ENCODE results near the gene TWSG1. TPM values are rescaled to one million over a fixed set of nuclear protein-coding genes. Genes with fewer than 3 reads are reported as not detected.

The TWSG1 gene
- polyA plus RNA-seq, 3 donors, result 1.6 to 5.5 (median 3.9) TPM

GRCh38 chr18:9362869-9363268 is 28.3 kb downstream of the TWSG1 start:
- no peak overlapping the region for H3K27ac ChIP-seq (ENCODE audit: low read depth in 1 of 2, low read length in 2 of 2)
- no peaks in the 10 kb centered on the region for H3K36me3 ChIP-seq (replicated peaks in 1 of 2; ENCODE audit: control insufficient read depth in 1 of 2, insufficient read depth in 2 of 2, low read length in 2 of 2)
- H3K4me3 ChIP-seq (replicated peaks in 1 of 3; ENCODE audit: low read depth in 2 of 3, low read length in 3 of 3), result no peak overlapping the region
- H3K9ac ChIP-seq (ENCODE audit: insufficient read depth, low read length, poor library complexity, severe bottlenecking), result no peak overlapping the region
- no peak overlapping the region for H3K4me3 Mint-ChIP-seq
- WGBS (ENCODE audit: insufficient coverage), result 100% methylated on average over 1 of the region's 1 CpG
- no peaks in the 10 kb centered on the region for H3K4me1 ChIP-seq (ENCODE audit: control insufficient read depth in 1 of 2, insufficient read depth in 2 of 2, low read length in 2 of 2)
- no peaks in the 10 kb centered on the region for H4K20me1 ChIP-seq (ENCODE audit: insufficient read depth, low read length)
- H3K9me3 ChIP-seq (replicated peaks in 1 of 2; ENCODE audit: control insufficient read depth in 1 of 2, insufficient read depth in 1 of 2, low read length in 2 of 2), result no peaks in the 10 kb centered on the region
- no peaks in the 10 kb centered on the region for H3K9me3 Mint-ChIP-seq
- no peak overlapping the region for H2AFZ ChIP-seq (ENCODE audit: insufficient read depth, low read depth, low read length, poor library complexity, severe bottlenecking)
- peaks cover 0 to 5% (median 0%) of the 10 kb centered on the region in 3 donors for H3K27me3 Mint-ChIP-seq (ENCODE audit: low read depth in 3 of 3)
- no peak for DNase-seq
- peaks cover 11% of the 10 kb centered on the region in 2 donors for H3K36me3 Mint-ChIP-seq
- no peaks in the 10 kb centered on the region for H3K27me3 ChIP-seq (ENCODE audit: control insufficient read depth in 2 of 2, insufficient read depth in 2 of 2, low read length in 2 of 2)
- H3K4me1 Mint-ChIP-seq, result peaks cover 8% of the 10 kb centered on the region
- peak overlapping the region in 1 of 7 donors; percentile 81 for H3K27ac Mint-ChIP-seq
- H3K4me2 ChIP-seq (replicated peaks; ENCODE audit: extremely low read depth, low read length, poor library complexity, severe bottlenecking), result no peak overlapping the region
- H3K79me2 ChIP-seq (ENCODE audit: insufficient read depth, low read length), result no peaks in the 10 kb centered on the region
- no peak for TF ChIP-seq CTCF (IDR thresholded peaks at IDR 0.05)
- intact Hi-C loops (cut with micrococcal nuclease), result no loop called here

- Mint-ChIP-seq H3K4me3 (no peak overlapping the region), H3K9me3 (peaks cover 0 to 3% (median 0%) of the 10 kb centered on the region in 7 donors), H3K27ac (peak overlapping the region in 1 of 7 donors; percentile 44), H3K36me3 (peaks cover 13 to 16% of the 10 kb centered on the region in 2 donors), H3K27me3 (ENCODE audit: low read depth in 3 of 3) (peaks cover 0 to 5% (median 0%) of the 10 kb centered on the region in 3 donors), H3K4me1 (peaks cover 8% of the 10 kb centered on the region)
- 100% methylated on average over 3 of the region's 8 CpGs for WGBS (ENCODE audit: insufficient coverage)
- TF ChIP-seq CTCF (IDR thresholded peaks at IDR 0.05), result no peak
- Histone ChIP-seq H4K20me1 (ENCODE audit: insufficient read depth, low read length) (no peaks in the 10 kb centered on the region), H3K9ac (ENCODE audit: insufficient read depth, low read length, poor library complexity, severe bottlenecking) (no peak overlapping the region), H3K36me3 (replicated peaks in 1 of 2; ENCODE audit: control insufficient read depth in 1 of 2, insufficient read depth in 2 of 2, low read length in 2 of 2) (no peaks in the 10 kb centered on the region), H3K4me2 (replicated peaks; ENCODE audit: extremely low read depth, low read length, poor library complexity, severe bottlenecking) (no peak overlapping the region), H2AFZ (ENCODE audit: insufficient read depth, low read depth, low read length, poor library complexity, severe bottlenecking) (no peak overlapping the region), H3K27ac (ENCODE audit: low read depth in 1 of 2, low read length in 2 of 2) (no peak overlapping the region), H3K27me3 (ENCODE audit: control insufficient read depth in 2 of 2, insufficient read depth in 2 of 2, low read length in 2 of 2) (no peaks in the 10 kb centered on the region), H3K4me1 (ENCODE audit: control insufficient read depth in 1 of 2, insufficient read depth in 2 of 2, low read length in 2 of 2) (no peaks in the 10 kb centered on the region), H3K9me3 (replicated peaks in 1 of 2; ENCODE audit: control insufficient read depth in 1 of 2, insufficient read depth in 1 of 2, low read length in 2 of 2) (no peaks in the 10 kb centered on the region), H3K4me3 (replicated peaks in 1 of 3; ENCODE audit: low read depth in 2 of 3, low read length in 3 of 3) (no peak overlapping the region), H3K79me2 (ENCODE audit: insufficient read depth, low read length) (no peaks in the 10 kb centered on the region)
- no peak for DNase-seq
- intact Hi-C loops (cut with micrococcal nuclease), result no loop called here
Observed at GRCh38 chr18:9364242-9364641, 29.7 kb downstream of the TWSG1 start.

Data from CD14-positive monocyte (primary cell).